Activated CD8-positive, alpha-beta memory T cell treated with anti-CD3 and anti-CD28 coated beads, Interleukin-2, amount 50 U/mL, for 1 hour (primary cell): ENCODE data around the gene LURAP1L.

ENCODE experiments used
- DNase-seq: peaks from one replicate; pipeline ENCODE4 v3.0.0-alpha.2; 2020; ENCODE audit errors: extremely low read depth

LURAP1L gene

GRCh38 chr9:12774861-12775678 lies at the start of gene LURAP1L:
Gene LURAP1L (plus strand): TSS chr9:12775020. CDS start chr9:12775716, 696 bp downstream.
- no peak for DNase-seq

GRCh38 chr9:12726795-12727194 lies 48.0 kb upstream of the LURAP1L start:
- DNase-seq, result no peak

GRCh38 chr9:12730198-12730597 lies 44.6 kb upstream of the LURAP1L start:
- DNase-seq, result no peak

- DNase-seq, result no peak
Measured at GRCh38 chr9:12730927-12731326, 43.9 kb upstream of the LURAP1L start.

GRCh38 chr9:12732971-12733370 lies 41.8 kb upstream of the LURAP1L start:
- DNase-seq, result no peak

GRCh38 chr9:12735665-12736064 lies 39.2 kb upstream of the LURAP1L start:
- DNase-seq, result no peak

- DNase-seq, result no peak
Measured at GRCh38 chr9:12737871-12738270, 36.9 kb upstream of the LURAP1L start.

- no peak for DNase-seq
Measured at GRCh38 chr9:12739014-12739652, 35.7 kb upstream of the LURAP1L start.

GRCh38 chr9:12740845-12741244 lies 34.0 kb upstream of the LURAP1L start:
- no peak for DNase-seq

- DNase-seq, result no peak
Measured at GRCh38 chr9:12748016-12748415, 26.8 kb upstream of the LURAP1L start.

- DNase-seq, result no peak
Measured at GRCh38 chr9:12748954-12749353, 25.9 kb upstream of the LURAP1L start.

GRCh38 chr9:12753931-12754330 lies 20.9 kb upstream of the LURAP1L start:
- no peak for DNase-seq

GRCh38 chr9:12759761-12760160 lies 15.1 kb upstream of the LURAP1L start:
- DNase-seq, result no peak

GRCh38 chr9:12760758-12761157 lies 14.1 kb upstream of the LURAP1L start:
- no peak for DNase-seq

GRCh38 chr9:12764150-12764549 lies 10.7 kb upstream of the LURAP1L start:
- no peak for DNase-seq

- DNase-seq, result no peak
Measured at GRCh38 chr9:12765088-12765798, 9.6 kb upstream of the LURAP1L start.

- no peak for DNase-seq
Measured at GRCh38 chr9:12766357-12766756, 8.5 kb upstream of the LURAP1L start.

GRCh38 chr9:12770261-12770660 lies 4.6 kb upstream of the LURAP1L start:
- DNase-seq, result no peak

GRCh38 chr9:12771891-12772290 lies 2.9 kb upstream of the LURAP1L start:
- no peak for DNase-seq

- no peak for DNase-seq
Measured at GRCh38 chr9:12773562-12773961, 1.3 kb upstream of the LURAP1L start.

GRCh38 chr9:12775679-12776512 lies 1.1 kb downstream of the LURAP1L start:
- no peak for DNase-seq
